HepG2 (cell line): ENCODE data around the gene RELL1. TPM values are rescaled to one million over a fixed set of nuclear protein-coding genes. Genes with fewer than 3 reads are reported as not detected.

Source experiments
- ARHGAP35 ChIP-seq: sonication (generic); formaldehyde crosslinking; IDR thresholded peaks from 2 replicates; pipeline ENCODE4 v1.9.0; 2022; ENCODE audit warnings: mild to moderate bottlenecking, inconsistent platforms, moderate library complexity, missing genetic modification reagents, borderline replicate concordance
- FOXJ3 ChIP-seq: sonication (generic); formaldehyde crosslinking; IDR thresholded peaks from 2 replicates; pipeline ENCODE4 v1.4.0; 2020; ENCODE audit warnings: missing genetic modification reagents, mild to moderate bottlenecking, borderline replicate concordance
- MED1 ChIP-seq: sonication (generic); formaldehyde crosslinking; IDR thresholded peaks from 2 replicates; pipeline ENCODE4 v1.4.0; 2020; ENCODE audit warnings: missing genetic modification reagents
- MTA1 ChIP-seq: sonication (generic); formaldehyde crosslinking; IDR thresholded peaks from 2 replicates; pipeline ENCODE4 v1.4.0; 2020; ENCODE audit warnings: missing genetic modification reagents, mild to moderate bottlenecking, borderline replicate concordance
- NCOR1 ChIP-seq: fragments of 200-600 bp; sonication (generic); IDR thresholded peaks from 2 replicates; pipeline ENCODE4 v1.7.0; 2017; ENCODE audit warnings: antibody characterized with exemption, low read length, borderline replicate concordance
- NFIB ChIP-seq: sonication (generic); formaldehyde crosslinking; IDR thresholded peaks from 2 replicates; pipeline ENCODE4 v1.9.0; 2021; ENCODE audit warnings: missing genetic modification reagents, mild to moderate bottlenecking, borderline replicate concordance
- PHF20 ChIP-seq: sonication (generic); formaldehyde crosslinking; IDR thresholded peaks from 2 replicates; pipeline ENCODE4 v1.5.0; 2020; ENCODE audit warnings: mild to moderate bottlenecking, missing genetic modification reagents
- PTBP1 ChIP-seq: fragments of 200-400 bp; formaldehyde crosslinking; IDR thresholded peaks from 2 replicates; pipeline ENCODE4 v1.6.1; 2018; ENCODE audit warnings: low read length, low read depth; ENCODE audit not compliant: poor library complexity, severe bottlenecking
- RARA ChIP-seq: IDR thresholded peaks from 2 replicates; pipeline ENCODE4 v1.6.1; 2016; ENCODE audit warnings: missing genetic modification reagents, missing compliant biosample characterization
- SOX5 ChIP-seq: IDR thresholded peaks from 2 replicates; pipeline ENCODE4 v1.6.1; 2016; ENCODE audit warnings: borderline replicate concordance
- TBX2 ChIP-seq: sonication (generic); formaldehyde crosslinking; IDR thresholded peaks from 2 replicates; pipeline ENCODE4 v1.5.0; 2020; ENCODE audit warnings: missing genetic modification reagents, mild to moderate bottlenecking, borderline replicate concordance
- TEAD2 ChIP-seq: sonication (generic); formaldehyde crosslinking; IDR thresholded peaks from 2 replicates; pipeline ENCODE4 v1.9.0; 2021; ENCODE audit warnings: missing genetic modification reagents
- ZNF451 ChIP-seq: sonication (generic); formaldehyde crosslinking; IDR thresholded peaks from 2 replicates; pipeline ENCODE4 v1.5.0; 2020; ENCODE audit warnings: mild to moderate bottlenecking, missing genetic modification reagents
- ZNF788 ChIP-seq: sonication (generic); formaldehyde crosslinking; IDR thresholded peaks from 2 replicates; pipeline ENCODE4 v1.5.0; 2020; ENCODE audit warnings: mild to moderate bottlenecking, missing genetic modification reagents, borderline replicate concordance
- polyA plus RNA-seq, 8 experiments: library from polyadenylated mRNA; depleted of rRNA in 3 of 8; stranded (reverse) in 7 of 8; unstranded in 1 of 8; fragments of >200 nt; fragmentation: Illumina TruSeq in 4 of 8; extraction: Trizol in 4 of 8; gene quantifications; 2 replicates each; pipeline versions ENCODE4 v1.2.1 to v1.2.3, GENCODE V29; 2011 to 2016; ENCODE audit warnings: low read depth in 4 of 8, missing spikeins in 1 of 8, mixed read lengths in 1 of 8; ENCODE audit not compliant: insufficient read depth in 1 of 8
- total RNA-seq, 5 experiments: library from RNA; depleted of rRNA; stranded (reverse); fragments of >200 nt; fragmentation: Illumina TruSeq; extraction: Trizol; gene quantifications; 2 replicates each; pipeline ENCODE4 v1.2.3, GENCODE V29; 2016; ENCODE audit warnings: low read depth in 1 of 5
- TF ChIP-seq, protein P1 (sequence below): sonication (generic); formaldehyde crosslinking; IDR thresholded peaks from 2 replicates; pipeline ENCODE4 v1.4.0; 2020; ENCODE audit warnings: missing genetic modification reagents
- TF ChIP-seq, protein P2 (sequence below): sonication (generic); formaldehyde crosslinking; IDR thresholded peaks from 2 replicates; pipeline ENCODE4 v1.4.0; 2020; ENCODE audit warnings: mild to moderate bottlenecking, missing genetic modification reagents
- TF ChIP-seq, protein P3 (sequence below): sonication (generic); formaldehyde crosslinking; IDR thresholded peaks from 2 replicates; pipeline ENCODE4 v1.8.0; 2022; ENCODE audit warnings: mild to moderate bottlenecking, missing genetic modification reagents
- TF ChIP-seq, protein P4 (sequence below): IDR thresholded peaks from 2 replicates; pipeline ENCODE4 v1.6.1; 2016; ENCODE audit warnings: mild to moderate bottlenecking, missing biosample characterization, missing genetic modification reagents

The RELL1 gene
- total and polyA plus RNA-seq, 2 of the 13 experiments (the other 11 are each of a cell fraction or from before 2014, with no cell fraction given), result 8.4 to 58.4 TPM

DNA sequence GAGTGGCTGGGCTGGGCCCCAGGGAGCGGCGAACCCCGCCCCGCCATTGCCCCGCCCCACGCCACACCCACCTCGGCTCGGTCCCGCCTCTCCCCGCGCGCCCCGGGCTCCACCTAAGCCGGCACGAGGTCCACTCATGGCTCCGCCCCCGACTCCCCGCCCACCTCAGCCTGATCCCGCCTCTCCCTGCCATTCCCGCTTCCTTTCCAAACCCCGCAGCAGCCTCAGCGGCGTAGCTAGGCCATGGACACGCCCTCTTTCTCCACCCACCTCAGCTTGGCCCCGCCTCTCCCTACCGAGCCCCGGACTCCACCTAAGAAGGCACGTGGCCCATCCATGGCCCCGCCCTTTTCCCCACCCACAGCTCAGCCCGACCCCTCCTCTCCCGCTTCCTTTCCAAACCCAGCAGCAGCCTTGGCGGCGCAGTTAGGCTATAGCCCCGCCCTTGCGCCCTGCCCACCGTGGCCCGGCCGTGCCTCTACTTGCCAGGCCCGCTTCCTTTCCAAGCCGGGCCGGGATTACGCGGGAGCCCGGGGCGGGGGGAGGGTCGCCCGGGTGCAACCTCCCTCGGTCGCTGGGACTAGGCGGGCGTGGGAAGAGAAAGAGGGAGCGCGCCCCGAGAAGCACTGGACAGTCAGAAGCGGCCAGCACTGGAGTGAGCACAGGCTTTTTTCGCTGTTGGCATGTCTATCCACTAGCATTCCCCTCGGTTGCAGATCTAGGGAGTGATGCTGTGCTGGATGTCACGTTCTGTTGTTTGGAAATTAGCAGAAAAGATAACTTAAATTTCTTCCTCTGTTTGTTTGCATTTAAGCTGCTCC lies at the start of gene RELL1 (continued):
- TF ChIP-seq, protein P1, sequence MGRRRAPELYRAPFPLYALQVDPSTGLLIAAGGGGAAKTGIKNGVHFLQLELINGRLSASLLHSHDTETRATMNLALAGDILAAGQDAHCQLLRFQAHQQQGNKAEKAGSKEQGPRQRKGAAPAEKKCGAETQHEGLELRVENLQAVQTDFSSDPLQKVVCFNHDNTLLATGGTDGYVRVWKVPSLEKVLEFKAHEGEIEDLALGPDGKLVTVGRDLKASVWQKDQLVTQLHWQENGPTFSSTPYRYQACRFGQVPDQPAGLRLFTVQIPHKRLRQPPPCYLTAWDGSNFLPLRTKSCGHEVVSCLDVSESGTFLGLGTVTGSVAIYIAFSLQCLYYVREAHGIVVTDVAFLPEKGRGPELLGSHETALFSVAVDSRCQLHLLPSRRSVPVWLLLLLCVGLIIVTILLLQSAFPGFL (CRISPR knock-in tag), result no peak
- peak; percentile 87 for TF ChIP-seq TBX2
- TF ChIP-seq, protein P2, sequence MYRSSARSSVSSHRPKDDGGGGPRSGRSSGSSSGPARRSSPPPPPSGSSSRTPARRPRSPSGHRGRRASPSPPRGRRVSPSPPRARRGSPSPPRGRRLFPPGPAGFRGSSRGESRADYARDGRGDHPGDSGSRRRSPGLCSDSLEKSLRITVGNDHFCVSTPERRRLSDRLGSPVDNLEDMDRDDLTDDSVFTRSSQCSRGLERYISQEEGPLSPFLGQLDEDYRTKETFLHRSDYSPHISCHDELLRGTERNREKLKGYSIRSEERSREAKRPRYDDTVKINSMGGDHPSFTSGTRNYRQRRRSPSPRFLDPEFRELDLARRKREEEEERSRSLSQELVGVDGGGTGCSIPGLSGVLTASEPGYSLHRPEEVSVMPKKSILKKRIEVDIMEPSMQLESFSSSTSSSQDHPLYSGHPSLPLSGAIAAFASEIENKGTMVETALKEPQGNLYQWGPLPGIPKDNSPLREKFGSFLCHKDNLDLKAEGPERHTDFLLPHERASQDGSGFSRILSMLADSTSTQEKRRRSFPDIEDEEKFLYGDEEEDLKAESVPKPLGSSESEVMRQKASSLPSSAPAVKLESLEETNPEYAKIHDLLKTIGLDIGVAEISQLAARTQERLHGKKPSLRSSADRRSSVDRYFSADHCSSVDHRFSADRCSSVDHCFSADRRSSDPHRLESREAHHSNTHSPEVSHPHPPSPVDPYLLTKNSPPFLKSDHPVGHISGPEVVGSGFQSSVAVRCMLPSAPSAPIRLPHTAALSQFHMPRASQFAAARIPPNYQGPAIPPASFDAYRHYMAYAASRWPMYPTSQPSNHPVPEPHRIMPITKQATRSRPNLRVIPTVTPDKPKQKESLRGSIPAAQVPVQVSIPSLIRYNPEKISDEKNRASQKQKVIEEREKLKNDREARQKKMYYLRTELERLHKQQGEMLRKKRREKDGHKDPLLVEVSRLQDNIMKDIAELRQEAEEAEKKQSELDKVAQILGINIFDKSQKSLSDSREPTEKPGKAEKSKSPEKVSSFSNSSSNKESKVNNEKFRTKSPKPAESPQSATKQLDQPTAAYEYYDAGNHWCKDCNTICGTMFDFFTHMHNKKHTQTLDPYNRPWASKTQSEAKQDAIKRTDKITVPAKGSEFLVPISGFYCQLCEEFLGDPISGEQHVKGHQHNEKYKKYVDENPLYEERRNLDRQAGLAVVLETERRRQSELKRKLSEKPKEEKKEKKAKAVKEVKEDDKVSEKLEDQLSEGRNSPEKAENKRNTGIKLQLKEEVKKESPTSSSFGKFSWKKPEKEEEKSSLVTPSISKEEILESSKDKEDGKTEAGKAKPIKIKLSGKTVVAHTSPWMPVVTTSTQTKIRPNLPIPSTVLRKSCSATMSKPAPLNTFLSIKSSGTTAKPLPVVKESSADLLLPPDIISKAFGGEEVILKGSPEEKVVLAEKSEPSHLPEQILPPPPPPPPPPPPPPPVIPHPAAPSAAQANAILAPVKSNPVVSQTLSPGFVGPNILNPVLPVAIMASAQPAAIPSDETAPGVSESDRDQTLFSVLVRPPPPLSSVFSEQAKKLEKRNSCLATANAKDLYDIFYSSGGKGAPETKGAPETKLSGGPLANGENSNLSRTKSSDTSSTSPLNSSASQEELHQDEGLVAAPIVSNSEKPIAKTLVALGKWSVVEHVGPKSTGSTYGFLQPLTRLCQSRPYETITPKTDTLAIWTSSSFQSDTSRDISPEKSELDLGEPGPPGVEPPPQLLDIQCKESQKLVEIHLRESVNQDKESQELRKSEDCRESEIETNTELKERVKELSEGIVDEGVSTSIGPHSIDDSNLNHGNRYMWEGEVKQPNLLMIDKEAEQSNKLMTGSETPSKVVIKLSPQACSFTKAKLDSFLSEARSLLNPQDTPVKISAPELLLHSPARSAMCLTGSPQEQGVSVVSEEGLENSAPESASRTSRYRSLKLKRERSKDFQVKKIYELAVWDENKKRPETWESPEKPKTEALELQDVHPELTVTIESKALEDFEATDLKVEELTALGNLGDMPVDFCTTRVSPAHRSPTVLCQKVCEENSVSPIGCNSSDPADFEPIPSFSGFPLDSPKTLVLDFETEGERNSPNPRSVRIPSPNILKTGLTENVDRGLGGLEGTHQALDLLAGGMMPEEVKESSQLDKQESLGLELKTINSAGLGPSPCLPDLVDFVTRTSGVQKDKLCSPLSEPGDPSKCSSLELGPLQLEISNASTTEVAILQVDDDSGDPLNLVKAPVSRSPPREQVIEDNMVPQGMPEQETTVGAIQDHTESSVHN (CRISPR knock-in tag), result no peak
- no peak for TF ChIP-seq PTBP1
- no peak for TF ChIP-seq ZNF451 (CRISPR knock-in tag)
- TF ChIP-seq MTA1, result peak; percentile 88
- peak; percentile 48; the same call in 1 of the 2 replicates for TF ChIP-seq ARHGAP35 (CRISPR knock-in tag)
- TF ChIP-seq PHF20, result no peak
- no peak for TF ChIP-seq FOXJ3 (CRISPR knock-in tag)
- no peak; the same call in 1 of the 2 replicates for TF ChIP-seq NCOR1
- peak; percentile 3; the same call in 1 of the 2 replicates for TF ChIP-seq SOX5
- TF ChIP-seq NFIB (CRISPR knock-in tag), result no peak
- TF ChIP-seq MED1, result peak; percentile 50
- TF ChIP-seq, protein P3, sequence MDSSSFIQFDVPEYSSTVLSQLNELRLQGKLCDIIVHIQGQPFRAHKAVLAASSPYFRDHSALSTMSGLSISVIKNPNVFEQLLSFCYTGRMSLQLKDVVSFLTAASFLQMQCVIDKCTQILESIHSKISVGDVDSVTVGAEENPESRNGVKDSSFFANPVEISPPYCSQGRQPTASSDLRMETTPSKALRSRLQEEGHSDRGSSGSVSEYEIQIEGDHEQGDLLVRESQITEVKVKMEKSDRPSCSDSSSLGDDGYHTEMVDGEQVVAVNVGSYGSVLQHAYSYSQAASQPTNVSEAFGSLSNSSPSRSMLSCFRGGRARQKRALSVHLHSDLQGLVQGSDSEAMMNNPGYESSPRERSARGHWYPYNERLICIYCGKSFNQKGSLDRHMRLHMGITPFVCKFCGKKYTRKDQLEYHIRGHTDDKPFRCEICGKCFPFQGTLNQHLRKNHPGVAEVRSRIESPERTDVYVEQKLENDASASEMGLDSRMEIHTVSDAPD (CRISPR knock-in tag), result peak; percentile 71; the same call in 1 of the 2 replicates
- TF ChIP-seq RARA (CRISPR knock-in tag), result peak; percentile 4; the same call in 1 of the 2 replicates
- no peak; the same call in 1 of the 2 replicates for TF ChIP-seq ZNF788 (CRISPR knock-in tag)
- TF ChIP-seq, protein P4, sequence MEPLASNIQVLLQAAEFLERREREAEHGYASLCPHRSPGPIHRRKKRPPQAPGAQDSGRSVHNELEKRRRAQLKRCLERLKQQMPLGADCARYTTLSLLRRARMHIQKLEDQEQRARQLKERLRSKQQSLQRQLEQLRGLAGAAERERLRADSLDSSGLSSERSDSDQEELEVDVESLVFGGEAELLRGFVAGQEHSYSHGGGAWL, result no peak
- TF ChIP-seq TEAD2 (CRISPR knock-in tag), result no peak
